HepG2 (cell line): ENCODE measurements around the gene ARF5. TPM values are rescaled to one million over a fixed set of nuclear protein-coding genes. Genes with fewer than 3 reads are reported as not detected.
A peak's percentile ranks its signal among the peaks of the same experiment; 100 is the strongest.

Experiments used
- BCL6 ChIP-seq: IDR thresholded peaks from 2 replicates; pipeline ENCODE4 v1.6.1; 2016; ENCODE audit warnings: missing genetic modification reagents, missing compliant biosample characterization
- GTF2F1 ChIP-seq: fragments of 150-350 bp; IDR thresholded peaks from 2 replicates; pipeline ENCODE4 v1.6.1; 2014; ENCODE audit warnings: low read length
- IKZF4 ChIP-seq: sonication (generic); formaldehyde crosslinking; IDR thresholded peaks from 2 replicates; pipeline ENCODE4 v1.5.1; 2020; ENCODE audit warnings: borderline replicate concordance, mild to moderate bottlenecking, low read depth, missing genetic modification reagents; ENCODE audit errors: not compliant biosample characterization
- KDM5A ChIP-seq: fragments of 200-600 bp; sonication (generic); IDR thresholded peaks from 2 replicates; pipeline ENCODE4 v1.7.0; 2018; ENCODE audit warnings: antibody characterized with exemption, mild to moderate bottlenecking, low read length, borderline replicate concordance
- MATR3 ChIP-seq: sonication (generic); formaldehyde crosslinking; IDR thresholded peaks from 2 replicates; pipeline ENCODE4 v1.4.0; 2020; ENCODE audit warnings: missing genetic modification reagents
- NFE2 ChIP-seq: sonication (generic); formaldehyde crosslinking; IDR thresholded peaks from 2 replicates; pipeline ENCODE4 v1.4.0; 2020; ENCODE audit warnings: missing genetic modification reagents
- SCMH1 ChIP-seq: sonication (generic); formaldehyde crosslinking; IDR thresholded peaks from 2 replicates; pipeline ENCODE4 v1.9.0; 2021; ENCODE audit warnings: missing genetic modification reagents, mild to moderate bottlenecking, borderline replicate concordance
- SMAD1 ChIP-seq: sonication (generic); formaldehyde crosslinking; IDR thresholded peaks from 2 replicates; pipeline ENCODE4 v1.4.0; 2020; ENCODE audit warnings: missing genetic modification reagents, low read depth, mild to moderate bottlenecking, borderline replicate concordance
- SNAPC2 ChIP-seq: sonication (generic); formaldehyde crosslinking; IDR thresholded peaks from 2 replicates; pipeline ENCODE4 v1.8.1; 2022; ENCODE audit warnings: mild to moderate bottlenecking, missing genetic modification reagents
- SP1 ChIP-seq, 2 experiments: fragments of 450-650 bp in 1 of 2; sonication (generic) in 1 of 2; formaldehyde crosslinking in 1 of 2; IDR thresholded peaks; 2 replicates each; pipeline versions ENCODE4 v1.4.0 to v1.6.1; 2016 to 2020; ENCODE audit warnings: missing genetic modification reagents in 1 of 2
- SRY ChIP-seq: sonication (generic); formaldehyde crosslinking; IDR thresholded peaks from 2 replicates; pipeline ENCODE4 v1.8.0; 2022; ENCODE audit warnings: mild to moderate bottlenecking, missing genetic modification reagents
- U2AF2 ChIP-seq: fragments of 200-400 bp; formaldehyde crosslinking; IDR thresholded peaks from 2 replicates; pipeline ENCODE4 v1.6.1; 2017; ENCODE audit warnings: low read depth, mild to moderate bottlenecking, low read length
- ZBTB14 ChIP-seq: sonication (generic); formaldehyde crosslinking; IDR thresholded peaks from 2 replicates; pipeline ENCODE4 v1.4.0; 2020; ENCODE audit warnings: missing genetic modification reagents
- ZBTB43 ChIP-seq: sonication (generic); formaldehyde crosslinking; conservative IDR thresholded peaks from 2 replicates; pipeline ENCODE4 v1.4.0; 2020; ENCODE audit warnings: missing genetic modification reagents
- ZNF235 ChIP-seq: sonication (generic); formaldehyde crosslinking; IDR thresholded peaks from 2 replicates; pipeline ENCODE4 v1.8.1; 2023; ENCODE audit warnings: mild to moderate bottlenecking, missing genetic modification reagents, borderline replicate concordance
- ZNF441 ChIP-seq: sonication (generic); formaldehyde crosslinking; IDR thresholded peaks from 2 replicates; pipeline ENCODE4 v1.7.0; 2021; ENCODE audit warnings: missing genetic modification reagents, borderline replicate concordance
- ZNF598 ChIP-seq: sonication (generic); formaldehyde crosslinking; IDR thresholded peaks from 2 replicates; pipeline ENCODE4 v1.5.1; 2020; ENCODE audit warnings: mild to moderate bottlenecking, missing genetic modification reagents, borderline replicate concordance
- ZNF672 ChIP-seq: sonication (generic); formaldehyde crosslinking; IDR thresholded peaks from 2 replicates; pipeline ENCODE4 v1.8.1; 2022; ENCODE audit warnings: missing genetic modification reagents
- ZNF878 ChIP-seq: sonication (generic); formaldehyde crosslinking; IDR thresholded peaks from 2 replicates; pipeline ENCODE4 v1.8.1; 2023; ENCODE audit warnings: mild to moderate bottlenecking, missing genetic modification reagents, moderate library complexity
- polyA plus RNA-seq, 8 experiments: library from polyadenylated mRNA; depleted of rRNA in 3 of 8; stranded (reverse) in 7 of 8; unstranded in 1 of 8; fragments of >200 nt; fragmentation: Illumina TruSeq in 4 of 8; extraction: Trizol in 4 of 8; gene quantifications; 2 replicates each; pipeline versions ENCODE4 v1.2.1 to v1.2.3, GENCODE V29; 2011 to 2016; ENCODE audit warnings: low read depth in 4 of 8, missing spikeins in 1 of 8, mixed read lengths in 1 of 8; ENCODE audit not compliant: insufficient read depth in 1 of 8
- total RNA-seq, 5 experiments: library from RNA; depleted of rRNA; stranded (reverse); fragments of >200 nt; fragmentation: Illumina TruSeq; extraction: Trizol; gene quantifications; 2 replicates each; pipeline ENCODE4 v1.2.3, GENCODE V29; 2016; ENCODE audit warnings: low read depth in 1 of 5
- TF ChIP-seq, protein P1 (sequence below): IDR thresholded peaks from 2 replicates; pipeline ENCODE4 v1.6.1; 2012; ENCODE audit warnings: inconsistent platforms
- TF ChIP-seq, protein P2 (sequence below): sonication (generic); formaldehyde crosslinking; IDR thresholded peaks from 2 replicates; pipeline ENCODE4 v1.4.0; 2020; ENCODE audit warnings: missing genetic modification reagents
- TF ChIP-seq, protein P3 (sequence below): sonication (generic); formaldehyde crosslinking; IDR thresholded peaks from 2 replicates; pipeline ENCODE4 v1.4.0; 2020; ENCODE audit warnings: missing genetic modification reagents, borderline replicate concordance

ARF5 gene
- total and polyA plus RNA-seq, 2 of the 13 experiments (the other 11 are each of a cell fraction or from before 2014, with no cell fraction given): 109 to 135 TPM

DNA sequence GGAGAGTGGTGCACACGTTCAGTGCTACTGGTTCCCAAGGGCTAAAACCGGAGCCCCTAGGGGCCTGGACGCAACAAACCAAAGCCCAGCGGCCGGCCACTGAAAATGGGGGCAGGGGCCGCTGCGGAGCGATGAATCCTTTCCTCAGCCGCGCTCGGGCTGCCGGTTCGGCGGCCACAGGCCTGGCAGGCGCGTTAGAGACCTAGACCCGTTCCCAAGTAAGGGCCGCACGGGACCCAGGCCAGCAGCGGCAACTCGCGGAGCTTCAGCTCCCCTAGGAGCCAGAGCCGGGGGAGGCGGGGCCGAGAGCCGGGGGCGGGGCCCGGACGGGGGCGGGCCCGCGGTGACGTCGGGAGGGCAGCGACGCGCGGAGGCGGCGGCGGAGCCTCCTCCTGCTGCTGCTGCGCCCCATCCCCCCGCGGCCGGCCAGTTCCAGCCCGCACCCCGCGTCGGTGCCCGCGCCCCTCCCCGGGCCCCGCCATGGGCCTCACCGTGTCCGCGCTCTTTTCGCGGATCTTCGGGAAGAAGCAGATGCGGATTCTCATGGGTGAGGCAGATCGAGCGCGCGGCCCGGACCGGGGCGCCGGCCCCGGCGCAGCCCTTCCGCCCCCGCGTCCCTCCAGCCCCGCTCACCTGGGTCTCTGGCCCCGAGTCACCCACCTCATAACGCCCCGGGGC lies at the start of gene ARF5 (continued):
- no peak for TF ChIP-seq NFE2 (CRISPR knock-in tag)
- no peak for TF ChIP-seq SP1 (IDR thresholded peaks at IDR 0.05)
- TF ChIP-seq SP1 (CRISPR knock-in tag; IDR thresholded peaks at IDR 0.05): peak; percentile 48; the same call in 1 of the 2 replicates
- TF ChIP-seq, protein P1, sequence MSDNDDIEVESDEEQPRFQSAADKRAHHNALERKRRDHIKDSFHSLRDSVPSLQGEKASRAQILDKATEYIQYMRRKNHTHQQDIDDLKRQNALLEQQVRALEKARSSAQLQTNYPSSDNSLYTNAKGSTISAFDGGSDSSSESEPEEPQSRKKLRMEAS: peak; percentile 50
- TF ChIP-seq ZBTB14 (CRISPR knock-in tag): no peak
- no peak; the same call in 1 of the 2 replicates for TF ChIP-seq ZBTB43 (CRISPR knock-in tag)
- no peak for TF ChIP-seq ZNF878 (CRISPR knock-in tag)
- no peak for TF ChIP-seq ZNF441 (CRISPR knock-in tag)
- peak; percentile 84 for TF ChIP-seq SRY
- TF ChIP-seq SMAD1: peak; percentile 73; the same call in 1 of the 2 replicates
- TF ChIP-seq SCMH1 (CRISPR knock-in tag): no peak
- TF ChIP-seq BCL6 (CRISPR knock-in tag): peak; percentile 9; the same call in 1 of the 2 replicates
- TF ChIP-seq IKZF4 (CRISPR knock-in tag): no peak
- TF ChIP-seq GTF2F1: no peak
- TF ChIP-seq KDM5A: peak; percentile 75
- 0 out of 2 replicates have a peak, but pooled peaks have one; percentile 22 for TF ChIP-seq ZNF235
- TF ChIP-seq ZNF672 (CRISPR knock-in tag): no peak
- TF ChIP-seq, protein P2, sequence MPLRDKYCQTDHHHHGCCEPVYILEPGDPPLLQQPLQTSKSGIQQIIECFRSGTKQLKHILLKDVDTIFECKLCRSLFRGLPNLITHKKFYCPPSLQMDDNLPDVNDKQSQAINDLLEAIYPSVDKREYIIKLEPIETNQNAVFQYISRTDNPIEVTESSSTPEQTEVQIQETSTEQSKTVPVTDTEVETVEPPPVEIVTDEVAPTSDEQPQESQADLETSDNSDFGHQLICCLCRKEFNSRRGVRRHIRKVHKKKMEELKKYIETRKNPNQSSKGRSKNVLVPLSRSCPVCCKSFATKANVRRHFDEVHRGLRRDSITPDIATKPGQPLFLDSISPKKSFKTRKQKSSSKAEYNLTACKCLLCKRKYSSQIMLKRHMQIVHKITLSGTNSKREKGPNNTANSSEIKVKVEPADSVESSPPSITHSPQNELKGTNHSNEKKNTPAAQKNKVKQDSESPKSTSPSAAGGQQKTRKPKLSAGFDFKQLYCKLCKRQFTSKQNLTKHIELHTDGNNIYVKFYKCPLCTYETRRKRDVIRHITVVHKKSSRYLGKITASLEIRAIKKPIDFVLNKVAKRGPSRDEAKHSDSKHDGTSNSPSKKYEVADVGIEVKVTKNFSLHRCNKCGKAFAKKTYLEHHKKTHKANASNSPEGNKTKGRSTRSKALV (CRISPR knock-in tag): 0 out of 2 replicates have a peak, but pooled peaks have one; percentile 25
- no peak for TF ChIP-seq ZNF598
- TF ChIP-seq U2AF2: no peak
- no peak for TF ChIP-seq MATR3 (CRISPR knock-in tag)
- TF ChIP-seq, protein P3, sequence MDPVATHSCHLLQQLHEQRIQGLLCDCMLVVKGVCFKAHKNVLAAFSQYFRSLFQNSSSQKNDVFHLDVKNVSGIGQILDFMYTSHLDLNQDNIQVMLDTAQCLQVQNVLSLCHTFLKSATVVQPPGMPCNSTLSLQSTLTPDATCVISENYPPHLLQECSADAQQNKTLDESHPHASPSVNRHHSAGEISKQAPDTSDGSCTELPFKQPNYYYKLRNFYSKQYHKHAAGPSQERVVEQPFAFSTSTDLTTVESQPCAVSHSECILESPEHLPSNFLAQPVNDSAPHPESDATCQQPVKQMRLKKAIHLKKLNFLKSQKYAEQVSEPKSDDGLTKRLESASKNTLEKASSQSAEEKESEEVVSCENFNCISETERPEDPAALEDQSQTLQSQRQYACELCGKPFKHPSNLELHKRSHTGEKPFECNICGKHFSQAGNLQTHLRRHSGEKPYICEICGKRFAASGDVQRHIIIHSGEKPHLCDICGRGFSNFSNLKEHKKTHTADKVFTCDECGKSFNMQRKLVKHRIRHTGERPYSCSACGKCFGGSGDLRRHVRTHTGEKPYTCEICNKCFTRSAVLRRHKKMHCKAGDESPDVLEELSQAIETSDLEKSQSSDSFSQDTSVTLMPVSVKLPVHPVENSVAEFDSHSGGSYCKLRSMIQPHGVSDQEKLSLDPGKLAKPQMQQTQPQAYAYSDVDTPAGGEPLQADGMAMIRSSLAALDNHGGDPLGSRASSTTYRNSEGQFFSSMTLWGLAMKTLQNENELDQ (CRISPR knock-in tag): no peak
- TF ChIP-seq SNAPC2 (CRISPR knock-in tag): no peak
